Muscle of leg (tissue), 11 donors: ENCODE measurements around the gene CSMD2. TPM values are rescaled to one million over a fixed set of nuclear protein-coding genes. Genes with fewer than 3 reads are reported as not detected.

Experiments
- DNase-seq: peaks from one replicate; pipeline ENCODE4 v3.0.0; 2013
- H3K27ac ChIP-seq: one replicate; pipeline ENCODE4 v1.5.1; 2013; ENCODE audit warnings: mild to moderate bottlenecking, low read length, control low read depth
- H3K27me3 ChIP-seq: one replicate; pipeline ENCODE4 v1.6.1; 2013; ENCODE audit warnings: low read length; ENCODE audit not compliant: control insufficient read depth, insufficient read depth
- H3K36me3 ChIP-seq: one replicate; pipeline ENCODE4 v1.6.1; 2013; ENCODE audit warnings: low read length; ENCODE audit not compliant: control insufficient read depth, insufficient read depth
- H3K4me1 ChIP-seq: one replicate; pipeline ENCODE4 v1.6.1; 2013; ENCODE audit warnings: low read length; ENCODE audit not compliant: control insufficient read depth, insufficient read depth
- H3K4me3 ChIP-seq: one replicate; pipeline ENCODE4 v1.5.1; 2013; ENCODE audit warnings: low read length, control low read depth
- H3K9me3 ChIP-seq: replicated peaks from 2 replicates; pipeline ENCODE4 v1.6.1; 2013; ENCODE audit warnings: low read depth, low read length; ENCODE audit not compliant: control insufficient read depth
- WGBS: methylation state at CpG from one replicate; pipeline ENCODE4 v1.1.5; 2013; ENCODE audit warnings: missing lambda C conversion rate; ENCODE audit not compliant: insufficient coverage; 5-methylcytosine and 5-hydroxymethylcytosine counted together
- polyA plus RNA-seq, 8 donors: library from polyadenylated mRNA; unstranded; fragments of 120-200 nt; gene quantifications; one replicate each; pipeline versions ENCODE4 v1.2.1 to v1.2.3, GENCODE V29; 2013; ENCODE audit warnings: inconsistent platforms in 1 of 8, low replicate concordance in 1 of 8; ENCODE audit not compliant: insufficient read length in 8 of 8, insufficient read depth in 1 of 8
- total RNA-seq: library from RNA; stranded (reverse); fragments of 120-200 nt; gene quantifications from one replicate; pipeline ENCODE4 v1.2.4, GENCODE V29; 2013

The CSMD2 gene
- total and polyA plus RNA-seq, 9 donors = 0.27 to 1.6 (median 0.52) TPM

DNA sequence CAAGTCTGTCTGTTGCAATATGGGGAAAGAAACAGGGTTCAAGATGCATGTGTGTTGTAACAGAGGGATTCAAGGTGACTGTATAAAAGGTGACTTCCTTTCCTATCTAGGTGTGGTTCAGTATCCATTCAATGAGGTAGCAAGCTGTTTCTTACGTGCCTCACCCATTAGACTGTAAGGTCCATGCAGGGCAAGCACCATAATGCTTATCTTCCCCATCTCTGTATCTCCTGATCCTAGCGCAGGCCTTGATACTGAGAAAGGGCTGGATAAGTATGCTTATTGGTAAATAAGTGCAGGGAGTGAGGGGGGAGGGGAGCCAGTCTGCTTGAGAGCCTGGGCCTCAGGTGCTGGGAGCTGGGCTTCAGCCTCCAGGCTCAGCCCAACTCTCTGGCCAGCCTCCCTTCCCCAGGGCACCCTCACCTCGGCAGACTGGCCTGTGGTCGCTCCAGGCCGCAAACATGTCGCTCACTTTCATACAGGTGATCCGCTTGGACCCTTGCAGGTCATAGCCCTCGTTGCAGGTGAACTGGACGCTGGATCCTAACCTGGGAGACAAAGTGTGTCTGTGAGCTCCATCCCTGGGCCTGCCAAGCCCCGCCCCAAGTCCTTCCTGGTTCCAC lies 345.6 kb downstream of the CSMD2 start:
- H3K4me1 ChIP-seq = peaks cover 3% of the 10 kb centered on the region
- 58% methylated on average over 7 of the region's 10 CpGs for WGBS
- no peaks in the 10 kb centered on the region for H3K9me3 ChIP-seq
- no peaks in the 10 kb centered on the region for H3K36me3 ChIP-seq
- no peak overlapping the region for H3K4me3 ChIP-seq
- no peak overlapping the region for H3K27ac ChIP-seq
- peaks cover 2% of the 10 kb centered on the region for H3K27me3 ChIP-seq
- DNase-seq = no peak

GRCh38 chr1:33818071-33818470 lies 347.0 kb downstream of the CSMD2 start:
- H3K36me3 ChIP-seq = no peaks in the 10 kb centered on the region
- no peaks in the 10 kb centered on the region for H3K9me3 ChIP-seq
- WGBS = 83% methylated on average over 1 of the region's 3 CpGs
- no peak for DNase-seq
- H3K27ac ChIP-seq = no peak overlapping the region
- no peak overlapping the region for H3K4me3 ChIP-seq
- peaks cover 3% of the 10 kb centered on the region for H3K4me1 ChIP-seq
- peaks cover 2% of the 10 kb centered on the region for H3K27me3 ChIP-seq

- H3K36me3 ChIP-seq = no peaks in the 10 kb centered on the region
- H3K27ac ChIP-seq = no peak overlapping the region
- H3K9me3 ChIP-seq = no peaks in the 10 kb centered on the region
- no peak for DNase-seq
- WGBS = 67% methylated on average over 1 of the region's 4 CpGs
- no peak overlapping the region for H3K4me3 ChIP-seq
- no peaks in the 10 kb centered on the region for H3K27me3 ChIP-seq
- peaks cover 3% of the 10 kb centered on the region for H3K4me1 ChIP-seq
Observed at GRCh38 chr1:33815061-33815460, 350.0 kb downstream of the CSMD2 start.

DNA sequence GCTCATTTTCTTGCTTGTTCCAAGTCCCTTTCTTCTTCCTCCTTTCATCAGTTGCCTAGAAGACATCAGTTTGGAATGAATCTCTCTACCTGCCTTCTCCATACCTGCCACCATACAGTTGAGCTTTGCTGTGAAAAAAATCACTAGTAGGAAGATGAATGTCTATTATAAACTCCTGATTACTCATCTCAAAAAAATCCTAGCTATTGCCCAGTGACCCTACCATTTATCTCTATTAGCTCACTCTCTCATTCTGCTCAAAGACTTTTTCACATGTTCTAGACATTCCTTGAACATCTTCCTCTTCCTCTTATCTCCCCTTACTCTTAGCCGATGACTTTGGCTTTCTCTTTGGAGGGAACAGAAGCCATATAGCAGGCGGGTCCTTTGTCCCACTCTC lies 350.9 kb downstream of the CSMD2 start:
- Histone ChIP-seq H3K36me3 (no peaks in the 10 kb centered on the region), H3K9me3 (no peaks in the 10 kb centered on the region), H3K4me3 (no peak overlapping the region), H3K4me1 (peaks cover 3% of the 10 kb centered on the region), H3K27me3 (no peaks in the 10 kb centered on the region), H3K27ac (no peak overlapping the region)
- no peak for DNase-seq
- WGBS = 100% methylated on average over 1 of the region's 2 CpGs

DNA sequence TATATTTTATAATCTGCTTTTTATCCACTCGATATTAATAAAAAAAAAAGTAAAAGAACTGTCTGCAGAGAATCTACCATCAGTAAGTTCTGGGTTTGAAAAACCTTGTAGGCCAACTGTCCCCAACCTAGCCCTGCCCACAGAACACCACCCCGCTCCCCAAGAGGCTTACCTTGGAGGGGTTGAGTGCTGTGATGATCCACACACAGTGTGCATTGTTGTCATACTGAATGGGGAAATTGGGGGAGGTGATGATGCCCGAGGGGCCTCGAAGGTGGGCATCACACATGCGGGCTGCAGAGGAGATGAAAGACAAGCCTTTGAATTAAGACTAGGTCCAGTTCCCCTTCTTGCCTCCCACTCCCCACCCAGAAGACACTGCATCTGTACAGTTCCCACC lies 354.5 kb downstream of the CSMD2 start:
- WGBS = no CpG with 5 or more reads among the region's 5 CpGs
- no peak for DNase-seq
- no peaks in the 10 kb centered on the region for H3K27me3 ChIP-seq
- no peaks in the 10 kb centered on the region for H3K36me3 ChIP-seq
- H3K27ac ChIP-seq = no peak overlapping the region
- H3K4me1 ChIP-seq = no peaks in the 10 kb centered on the region
- no peak overlapping the region for H3K4me3 ChIP-seq
- no peaks in the 10 kb centered on the region for H3K9me3 ChIP-seq

DNA sequence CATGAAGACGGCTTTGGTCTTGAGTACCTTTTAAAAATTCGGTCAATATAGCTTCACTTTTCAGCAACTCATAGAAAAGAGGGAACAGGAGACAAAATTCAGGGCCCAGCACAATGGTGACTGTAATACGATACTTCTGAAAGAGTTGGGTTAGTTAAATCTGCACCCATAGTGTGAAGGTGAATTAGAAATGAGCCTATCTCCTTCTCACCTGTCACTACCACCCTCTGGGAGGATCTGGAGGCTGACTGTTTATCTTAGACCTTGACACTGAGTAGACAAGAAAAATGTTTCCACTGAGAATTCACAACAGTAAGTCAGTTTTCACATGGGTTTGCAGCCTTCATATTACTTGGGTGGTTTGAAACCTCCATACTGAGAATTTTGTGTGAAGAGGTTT lies 359.0 kb downstream of the CSMD2 start:
- H3K27me3 ChIP-seq = no peaks in the 10 kb centered on the region
- DNase-seq = no peak
- WGBS = no CpG with 5 or more reads among the region's 3 CpGs
- no peaks in the 10 kb centered on the region for H3K9me3 ChIP-seq
- H3K4me3 ChIP-seq = no peak overlapping the region
- no peaks in the 10 kb centered on the region for H3K36me3 ChIP-seq
- H3K4me1 ChIP-seq = no peaks in the 10 kb centered on the region
- no peak overlapping the region for H3K27ac ChIP-seq

DNA sequence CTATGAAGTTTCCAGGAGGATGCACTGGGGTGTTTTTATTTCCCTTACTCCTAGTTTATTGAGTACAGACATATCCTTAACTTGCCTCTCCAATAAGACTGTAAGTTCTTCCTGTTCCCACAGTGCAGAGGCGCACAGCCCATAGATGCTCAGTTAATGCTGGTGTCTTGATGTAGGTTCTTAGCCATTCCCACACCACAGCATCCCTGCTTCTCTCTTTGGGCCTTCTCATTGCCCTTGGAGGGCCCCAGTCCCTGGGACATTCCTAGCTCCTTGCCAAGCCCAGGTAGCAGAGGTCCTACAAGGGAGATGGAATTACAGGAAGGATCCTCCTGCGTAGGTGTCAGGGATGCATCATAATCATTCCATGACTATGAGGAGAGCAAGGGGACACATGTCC lies 362.8 kb downstream of the CSMD2 start:
- DNase-seq = no peak
- no peaks in the 10 kb centered on the region for H3K4me1 ChIP-seq
- H3K9me3 ChIP-seq = peaks cover 3% of the 10 kb centered on the region
- no peaks in the 10 kb centered on the region for H3K36me3 ChIP-seq
- no peak overlapping the region for H3K27ac ChIP-seq
- 100% methylated on average over 1 of the region's 2 CpGs for WGBS
- H3K27me3 ChIP-seq = no peaks in the 10 kb centered on the region
- no peak overlapping the region for H3K4me3 ChIP-seq

- DNase-seq = no peak
- Histone ChIP-seq H3K27me3 (no peaks in the 10 kb centered on the region), H3K27ac (no peak overlapping the region), H3K4me1 (no peaks in the 10 kb centered on the region), H3K4me3 (no peak overlapping the region), H3K9me3 (peaks cover 3% of the 10 kb centered on the region), H3K36me3 (no peaks in the 10 kb centered on the region)
- 75% methylated on average over 5 of the region's 6 CpGs for WGBS
Observed at GRCh38 chr1:33797849-33798248, 367.2 kb downstream of the CSMD2 start.

GRCh38 chr1:33792651-33793050 lies 372.4 kb downstream of the CSMD2 start:
- H3K36me3 ChIP-seq = no peaks in the 10 kb centered on the region
- WGBS = 50% methylated on average over 3 of the region's 4 CpGs
- no peaks in the 10 kb centered on the region for H3K4me1 ChIP-seq
- H3K27me3 ChIP-seq = no peaks in the 10 kb centered on the region
- H3K4me3 ChIP-seq = no peak overlapping the region
- H3K9me3 ChIP-seq = peaks cover 3% of the 10 kb centered on the region
- DNase-seq = peak; percentile 3
- H3K27ac ChIP-seq = no peak overlapping the region

DNA sequence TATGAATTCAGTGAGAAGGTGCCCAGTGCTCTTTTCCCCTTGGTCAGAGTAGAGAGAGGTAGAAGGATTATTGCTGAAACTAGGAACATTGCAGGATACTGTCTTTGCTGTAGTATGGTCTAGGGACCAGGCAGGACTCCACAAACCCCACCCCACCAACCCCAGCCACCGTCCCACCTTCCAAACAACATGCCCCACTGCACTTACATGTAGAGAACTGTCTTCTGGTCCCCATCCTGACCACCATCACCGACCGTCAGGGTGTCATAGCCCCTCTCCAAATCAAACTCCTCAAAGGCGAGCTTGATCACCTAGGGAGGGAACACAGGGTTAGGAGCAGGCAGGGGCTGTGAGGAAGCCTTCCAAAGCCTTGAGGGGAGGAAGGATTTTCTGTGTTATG lies 372.8 kb downstream of the CSMD2 start:
- H3K27ac ChIP-seq = no peak overlapping the region
- no CpG with 5 or more reads among the region's 4 CpGs for WGBS

GRCh38 chr1:33791251-33791650 lies 373.8 kb downstream of the CSMD2 start:
- no peak for DNase-seq
- WGBS = no CpG with 5 or more reads among the region's 2 CpGs
- no peak overlapping the region for H3K4me3 ChIP-seq
- no peaks in the 10 kb centered on the region for H3K27me3 ChIP-seq
- no peak overlapping the region for H3K27ac ChIP-seq
- H3K9me3 ChIP-seq = no peaks in the 10 kb centered on the region
- H3K4me1 ChIP-seq = no peaks in the 10 kb centered on the region
- no peaks in the 10 kb centered on the region for H3K36me3 ChIP-seq

More for the DNA sequence above, 372.8 kb downstream of the CSMD2 start:
- Histone ChIP-seq H3K4me3 (no peak overlapping the region), H3K36me3 (no peaks in the 10 kb centered on the region), H3K9me3 (no peaks in the 10 kb centered on the region), H3K27me3 (no peaks in the 10 kb centered on the region), H3K4me1 (no peaks in the 10 kb centered on the region)
- no peak for DNase-seq
